PC-3 (cell line): ENCODE results near the gene OSBPL2. TPM values are rescaled to one million over a fixed set of nuclear protein-coding genes. Genes with fewer than 3 reads are reported as not detected.

Experiments
- ATAC-seq: fragments of 200-7000 bp; cut with Tn5 transposase; 2 replicates; pipeline ENCODE4 v1.9.1; 2020; ENCODE audit warnings: mild to moderate bottlenecking, moderate library complexity
- BruUV-seq: library from RNA; stranded (reverse); fragments of 400-500 nt; replicated peaks from 2 replicates; lab custom pipeline; 2021; lab: Mats Ljungman, UMichigan
- CTCF ChIA-PET: fragments of 300-600 bp; sonication (Branson Sonifier 250); formaldehyde crosslinking; loops from one replicate; lab custom pipeline; 2022; ENCODE audit warnings: antibody characterized with exemption; lab: Charles Lee
- POLR2A ChIA-PET: fragments of 300-600 bp; sonication (Branson Sonifier 250); formaldehyde crosslinking; loops from one replicate; lab custom pipeline; 2022; ENCODE audit warnings: antibody characterized with exemption; ENCODE audit not compliant: unreplicated experiment; lab: Charles Lee
- DNase-seq: peaks from one replicate; pipeline ENCODE4 v3.0.0-alpha.2; 2015
- H2AFZ ChIP-seq: fragments of 300-600 bp; sonication (generic); 2 replicates; pipeline ENCODE4 v1.6.0; 2016; ENCODE audit warnings: antibody characterized with exemption, low read length
- H3F3A ChIP-seq: fragments of 300-600 bp; sonication (generic); one replicate; pipeline ENCODE4 v1.6.0; 2017; ENCODE audit warnings: antibody characterized with exemption, low read length, control low read depth, mild to moderate bottlenecking; ENCODE audit not compliant: unreplicated experiment
- H3K27ac ChIP-seq: fragments of 300-600 bp; sonication (generic); 2 replicates; pipeline ENCODE4 v1.5.1; 2016; ENCODE audit warnings: mild to moderate bottlenecking, low read length
- H3K27me3 ChIP-seq: fragments of 300-600 bp; sonication (generic); 2 replicates; pipeline ENCODE4 v1.6.1; 2016; ENCODE audit warnings: low read length, mixed read lengths
- H3K36me3 ChIP-seq: fragments of 300-600 bp; sonication (generic); 2 replicates; pipeline ENCODE4 v1.6.1; 2016; ENCODE audit warnings: low read depth, mixed run types, low read length, mixed read lengths
- H3K4me1 ChIP-seq: fragments of 300-600 bp; sonication (generic); 2 replicates; pipeline ENCODE4 v1.5.1; 2016; ENCODE audit warnings: low read length; ENCODE audit not compliant: insufficient read depth
- H3K4me2 ChIP-seq: fragments of 300-600 bp; sonication (generic); 2 replicates; pipeline ENCODE4 v1.6.0; 2016; ENCODE audit warnings: low read length
- H3K4me3 ChIP-seq: fragments of 300-600 bp; sonication (generic); 2 replicates; pipeline ENCODE4 v1.5.1; 2016; ENCODE audit warnings: mild to moderate bottlenecking, low read length, mixed read lengths
- H3K79me2 ChIP-seq: fragments of 300-600 bp; sonication (generic); 2 replicates; pipeline ENCODE4 v1.6.1; 2017; ENCODE audit warnings: low read length, mixed read lengths
- H3K9ac ChIP-seq: fragments of 300-600 bp; sonication (generic); 2 replicates; pipeline ENCODE4 v1.6.0; 2016; ENCODE audit warnings: mild to moderate bottlenecking, low read length
- H3K9me2 ChIP-seq: fragments of 300-600 bp; sonication (generic); replicated peaks from 2 replicates; pipeline ENCODE4 v1.6.1; 2016; ENCODE audit warnings: mixed run types, low read length, mixed read lengths
- H3K9me3 ChIP-seq: fragments of 300-600 bp; sonication (generic); 2 replicates; pipeline ENCODE4 v1.6.1; 2016; ENCODE audit warnings: low read length, mixed read lengths
- H4K20me1 ChIP-seq: fragments of 300-600 bp; sonication (generic); 2 replicates; pipeline ENCODE4 v1.6.1; 2016; ENCODE audit warnings: low read length, mixed read lengths
- EZH2 ChIP-seq: fragments of 300-600 bp; sonication (generic); IDR thresholded peaks from one replicate; pipeline ENCODE4 v1.6.1; 2017; ENCODE audit warnings: antibody characterized with exemption, mild to moderate bottlenecking, low read length; ENCODE audit not compliant: unreplicated experiment
- EZH2phosphoT487 ChIP-seq: fragments of 300-600 bp; sonication (generic); IDR thresholded peaks from 2 replicates; pipeline ENCODE4 v1.6.1; 2018; ENCODE audit warnings: mild to moderate bottlenecking, antibody characterized with exemption, low read length, borderline replicate concordance
- intact Hi-C: fragments of 100-400 bp; cut with micrococcal nuclease; formaldehyde crosslinking; loops from 2 replicates; pipeline ENCODE4 v1.9.0; 2023
- total RNA-seq: library from RNA; depleted of rRNA; stranded (reverse); fragments of >200 nt; gene quantifications from 2 replicates; pipeline ENCODE4 v1.2.3, GENCODE V29; 2014
- TF ChIP-seq, protein P1 (sequence below): fragments of 300-600 bp; sonication (generic); conservative IDR thresholded peaks from 2 replicates; pipeline ENCODE4 v1.5.1; 2017; ENCODE audit warnings: antibody characterized with exemption, low read depth, mild to moderate bottlenecking, low read length

The OSBPL2 gene
- total RNA-seq, 1 experiment from 2014 or later: 39.7 TPM

DNA sequence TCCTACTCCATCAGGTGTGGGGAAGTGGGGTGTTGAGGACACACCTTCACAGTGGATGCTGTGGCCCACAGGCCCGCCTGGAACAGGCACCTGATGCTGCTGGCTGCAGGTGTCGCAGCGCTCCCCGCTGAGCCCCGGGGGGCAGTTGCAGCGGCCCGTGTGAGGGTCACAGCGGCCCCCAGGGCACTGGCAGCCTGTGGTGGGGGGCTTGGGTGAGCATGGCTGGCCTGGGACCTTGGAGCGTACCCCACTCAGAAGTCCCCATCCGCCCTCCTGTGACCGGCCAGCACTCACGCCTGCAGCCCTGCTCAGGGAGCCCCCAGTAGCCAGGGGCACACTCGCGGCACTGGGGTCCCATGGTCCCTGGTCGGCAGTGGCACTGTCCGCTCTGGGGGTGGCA is 83.7 kb downstream of the OSBPL2 start:
- no peaks in the 10 kb centered on the region for H3K9me3 ChIP-seq
- peaks cover 6% of the 10 kb centered on the region for H3F3A ChIP-seq
- DNase-seq (no peak), ATAC-seq (peak; percentile 4)
- H3K9ac ChIP-seq: no peak overlapping the region
- no peaks in the 10 kb centered on the region for H3K9me2 ChIP-seq
- peaks cover 69% of the 10 kb centered on the region for H3K36me3 ChIP-seq
- ChIA-PET POLR2A (no interaction called here), CTCF (no interaction called here)
- H4K20me1 ChIP-seq: peaks cover 14% of the 10 kb centered on the region; the same call in 1 of the 2 replicates
- TF ChIP-seq EZH2 (no peak), EZH2phosphoT487 (no peak)
- TF ChIP-seq, protein P1, sequence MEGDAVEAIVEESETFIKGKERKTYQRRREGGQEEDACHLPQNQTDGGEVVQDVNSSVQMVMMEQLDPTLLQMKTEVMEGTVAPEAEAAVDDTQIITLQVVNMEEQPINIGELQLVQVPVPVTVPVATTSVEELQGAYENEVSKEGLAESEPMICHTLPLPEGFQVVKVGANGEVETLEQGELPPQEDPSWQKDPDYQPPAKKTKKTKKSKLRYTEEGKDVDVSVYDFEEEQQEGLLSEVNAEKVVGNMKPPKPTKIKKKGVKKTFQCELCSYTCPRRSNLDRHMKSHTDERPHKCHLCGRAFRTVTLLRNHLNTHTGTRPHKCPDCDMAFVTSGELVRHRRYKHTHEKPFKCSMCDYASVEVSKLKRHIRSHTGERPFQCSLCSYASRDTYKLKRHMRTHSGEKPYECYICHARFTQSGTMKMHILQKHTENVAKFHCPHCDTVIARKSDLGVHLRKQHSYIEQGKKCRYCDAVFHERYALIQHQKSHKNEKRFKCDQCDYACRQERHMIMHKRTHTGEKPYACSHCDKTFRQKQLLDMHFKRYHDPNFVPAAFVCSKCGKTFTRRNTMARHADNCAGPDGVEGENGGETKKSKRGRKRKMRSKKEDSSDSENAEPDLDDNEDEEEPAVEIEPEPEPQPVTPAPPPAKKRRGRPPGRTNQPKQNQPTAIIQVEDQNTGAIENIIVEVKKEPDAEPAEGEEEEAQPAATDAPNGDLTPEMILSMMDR: no peak
- BruUV-seq: no TSS peak
- no peaks in the 10 kb centered on the region for H3K27me3 ChIP-seq
- no peak overlapping the region for H3K27ac ChIP-seq
- H3K4me3 ChIP-seq: no peak overlapping the region
- H2AFZ ChIP-seq: no peak overlapping the region
- intact Hi-C loops: no loop called here
- H3K4me1 ChIP-seq: no peaks in the 10 kb centered on the region
- H3K79me2 ChIP-seq: no peaks in the 10 kb centered on the region
- no peak overlapping the region for H3K4me2 ChIP-seq

GRCh38 chr20:62322492-62323041 is 84.2 kb downstream of the OSBPL2 start:
- TF ChIP-seq EZH2phosphoT487: no peak
- TF ChIP-seq, protein P1: no peak
- TF ChIP-seq EZH2: no peak
- H3K79me2 ChIP-seq: no peaks in the 10 kb centered on the region
- H3K9me2 ChIP-seq: no peaks in the 10 kb centered on the region
- H3K4me1 ChIP-seq: no peaks in the 10 kb centered on the region
- ATAC-seq: peak; percentile 11; the same call in 1 of the 2 replicates
- CTCF ChIA-PET: no interaction called here
- no peak overlapping the region for H3K9ac ChIP-seq
- DNase-seq: no peak
- no peak overlapping the region for H2AFZ ChIP-seq
- BruUV-seq: no TSS peak
- POLR2A ChIA-PET: no interaction called here
- H3K4me2 ChIP-seq: no peak overlapping the region
- no peaks in the 10 kb centered on the region for H3K9me3 ChIP-seq
- H3K36me3 ChIP-seq: peaks cover 69% of the 10 kb centered on the region
- H3K4me3 ChIP-seq: no peak overlapping the region
- H3F3A ChIP-seq: peaks cover 6% of the 10 kb centered on the region
- H3K27me3 ChIP-seq: no peaks in the 10 kb centered on the region
- H4K20me1 ChIP-seq: peaks cover 14% of the 10 kb centered on the region; the same call in 1 of the 2 replicates
- no peak overlapping the region for H3K27ac ChIP-seq
- intact Hi-C loops: no loop called here

GRCh38 chr20:62323146-62323979 is 85.0 kb downstream of the OSBPL2 start:
- Histone ChIP-seq H3F3A (peaks cover 6% of the 10 kb centered on the region), H3K27ac (no peak overlapping the region)

More at GRCh38 chr20:62323146-62323979, 85.0 kb downstream of the OSBPL2 start:
- no peaks in the 10 kb centered on the region for H3K4me1 ChIP-seq
- TF ChIP-seq, protein P1: no peak
- TF ChIP-seq EZH2phosphoT487: no peak
- TF ChIP-seq EZH2: no peak
- H3K4me2 ChIP-seq: no peak overlapping the region
- no peak overlapping the region for H3K9ac ChIP-seq
- ATAC-seq: no peak
- no peak for DNase-seq
- H3K27me3 ChIP-seq: no peaks in the 10 kb centered on the region
- H2AFZ ChIP-seq: no peak overlapping the region
- H3K36me3 ChIP-seq: peaks cover 75% of the 10 kb centered on the region
- no peak overlapping the region for H3K4me3 ChIP-seq
- peaks cover 14% of the 10 kb centered on the region; the same call in 1 of the 2 replicates for H4K20me1 ChIP-seq
- no TSS peak for BruUV-seq
- CTCF ChIA-PET: no interaction called here
- no peaks in the 10 kb centered on the region for H3K9me3 ChIP-seq
- intact Hi-C loops: no loop called here
- no peaks in the 10 kb centered on the region for H3K79me2 ChIP-seq
- POLR2A ChIA-PET: no interaction called here
- no peaks in the 10 kb centered on the region for H3K9me2 ChIP-seq
